GM23248 (cell line): ENCODE data around the gene PHF23. TPM values are rescaled to one million over a fixed set of nuclear protein-coding genes. Genes with fewer than 3 reads are reported as not detected.

ENCODE experiments used
- DNase-seq: peaks from one replicate; pipeline ENCODE4 v3.0.0-alpha.2; 2015
- H2AFZ ChIP-seq: fragments of 200-600 bp; sonication (generic); 2 replicates; pipeline ENCODE4 v1.6.1; 2016; ENCODE audit warnings: antibody characterized with exemption
- H3F3A ChIP-seq: fragments of 200-600 bp; sonication (generic); 2 replicates; pipeline ENCODE4 v1.6.1; 2016; ENCODE audit warnings: mild to moderate bottlenecking, antibody characterized with exemption, mixed run types; ENCODE audit not compliant: insufficient read depth
- H3K27ac ChIP-seq: fragments of 200-600 bp; sonication (generic); 2 replicates; pipeline ENCODE4 v1.5.1; 2016; ENCODE audit warnings: mild to moderate bottlenecking
- H3K27me3 ChIP-seq: fragments of 200-600 bp; sonication (generic); replicated peaks from 2 replicates; pipeline ENCODE4 v1.6.1; 2016; ENCODE audit warnings: mild to moderate bottlenecking; ENCODE audit not compliant: insufficient read depth
- H3K36me3 ChIP-seq: fragments of 200-600 bp; sonication (generic); 2 replicates; pipeline ENCODE4 v1.6.1; 2016; ENCODE audit warnings: low read depth, mild to moderate bottlenecking
- H3K4me1 ChIP-seq: fragments of 200-600 bp; sonication (generic); 2 replicates; pipeline ENCODE4 v1.6.1; 2016; ENCODE audit warnings: mild to moderate bottlenecking; ENCODE audit not compliant: insufficient read depth
- H3K4me2 ChIP-seq: fragments of 200-600 bp; sonication (generic); one replicate; pipeline ENCODE4 v1.6.1; 2016; ENCODE audit warnings: mild to moderate bottlenecking; ENCODE audit not compliant: unreplicated experiment
- H3K4me3 ChIP-seq: fragments of 200-600 bp; sonication (generic); 2 replicates; pipeline ENCODE4 v1.5.1; 2016; ENCODE audit warnings: mild to moderate bottlenecking
- H3K79me2 ChIP-seq: fragments of 200-600 bp; sonication (generic); 2 replicates; pipeline ENCODE4 v1.6.1; 2016; ENCODE audit warnings: mild to moderate bottlenecking; ENCODE audit not compliant: insufficient read depth
- H3K9ac ChIP-seq: fragments of 200-600 bp; sonication (generic); 2 replicates; pipeline ENCODE4 v1.6.1; 2016; ENCODE audit warnings: mild to moderate bottlenecking
- H3K9me2 ChIP-seq: fragments of 200-600 bp; sonication (generic); 2 replicates; pipeline ENCODE4 v1.6.1; 2016; ENCODE audit warnings: mixed run types, mild to moderate bottlenecking, moderate library complexity; ENCODE audit not compliant: insufficient read depth
- H3K9me3 ChIP-seq: fragments of 200-600 bp; sonication (generic); one replicate; pipeline ENCODE4 v1.6.1; 2017; ENCODE audit warnings: low read depth
- H4K20me1 ChIP-seq: fragments of 200-600 bp; sonication (generic); 2 replicates; pipeline ENCODE4 v1.6.0; 2016; ENCODE audit not compliant: insufficient read depth
- EZH2 ChIP-seq: fragments of 200-600 bp; sonication (generic); IDR thresholded peaks from 2 replicates; pipeline ENCODE4 v1.6.1; 2018; ENCODE audit warnings: antibody characterized with exemption, mild to moderate bottlenecking; ENCODE audit not compliant: insufficient read depth, poor library complexity, severe bottlenecking
- EZH2phosphoT487 ChIP-seq: fragments of 200-600 bp; sonication (generic); IDR thresholded peaks from 2 replicates; pipeline ENCODE4 v1.6.1; 2018; ENCODE audit warnings: antibody characterized with exemption, moderate library complexity, mild to moderate bottlenecking, low read depth; ENCODE audit not compliant: insufficient read depth
- WGBS, 2 experiments: methylation state at CpG; one replicate each; pipeline ENCODE4 v1.1.6; 2015 to 2017; ENCODE audit warnings: low lambda C conversion rate in 2 of 2, low coverage in 1 of 2; ENCODE audit errors: missing lambda C conversion rate in 2 of 2; 5-methylcytosine and 5-hydroxymethylcytosine counted together
- in situ Hi-C: fragments of 300-500 bp; cut with MboI; formaldehyde crosslinking; loops from 2 replicates; pipeline ENCODE4 v1.15.0; 2020
- polyA plus RNA-seq: library from polyadenylated mRNA; unstranded; fragments of >200 nt; fragmentation: Nextera tagmentation; extraction: Ambion mirVana; gene quantifications from 2 replicates; pipeline ENCODE4 v1.2.1, GENCODE V29; 2016
- total RNA-seq: library from RNA; depleted of rRNA; stranded (reverse); fragments of >200 nt; shearing (Covaris generic); gene quantifications from 2 replicates; pipeline ENCODE4 v1.2.3, GENCODE V29; 2014

PHF23 gene
- total and polyA plus RNA-seq, 2 experiments from 2014 or later = 32.0 to 45.6 TPM

DNA sequence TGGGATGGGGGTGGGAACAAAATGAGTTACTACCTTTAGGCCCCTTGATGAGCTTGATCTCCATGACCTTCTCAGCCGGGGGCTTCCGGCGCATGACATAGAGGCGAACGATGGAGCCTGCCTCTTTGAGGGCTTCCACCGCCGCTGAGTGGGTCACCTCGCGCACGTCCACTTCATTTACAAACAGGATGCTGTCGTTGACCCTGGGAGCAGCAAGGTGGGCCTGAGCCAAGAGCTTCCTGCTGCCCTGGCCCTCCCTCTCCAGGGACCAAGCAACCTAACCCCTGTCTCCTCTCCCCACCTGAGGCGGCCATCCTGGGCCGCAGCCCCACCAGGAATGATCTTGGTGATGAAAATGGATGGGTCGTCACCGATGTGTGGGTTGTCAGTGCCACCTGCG is 35.9 kb downstream of the PHF23 start:
- Histone ChIP-seq H3K27me3 (no peaks in the 10 kb centered on the region), H3K79me2 (peaks cover 39% of the 10 kb centered on the region), H4K20me1 (no peaks in the 10 kb centered on the region), H3F3A (peaks cover 3% of the 10 kb centered on the region; the same call in 1 of the 2 replicates), H3K9ac (no peak overlapping the region), H3K9me3 (no peaks in the 10 kb centered on the region), H2AFZ (no peak overlapping the region), H3K4me2 (no peak overlapping the region), H3K9me2 (no peaks in the 10 kb centered on the region), H3K36me3 (peaks cover 18% of the 10 kb centered on the region), H3K4me1 (peaks cover 15% of the 10 kb centered on the region), H3K27ac (no peak overlapping the region), H3K4me3 (no peak overlapping the region)
- WGBS, 2 experiments = 91 to 95% methylated on average over 13 to 16 of the region's 16 CpGs
- TF ChIP-seq EZH2phosphoT487 (no peak), EZH2 (no peak)
- in situ Hi-C loops = no loop called here
- DNase-seq = no peak

DNA sequence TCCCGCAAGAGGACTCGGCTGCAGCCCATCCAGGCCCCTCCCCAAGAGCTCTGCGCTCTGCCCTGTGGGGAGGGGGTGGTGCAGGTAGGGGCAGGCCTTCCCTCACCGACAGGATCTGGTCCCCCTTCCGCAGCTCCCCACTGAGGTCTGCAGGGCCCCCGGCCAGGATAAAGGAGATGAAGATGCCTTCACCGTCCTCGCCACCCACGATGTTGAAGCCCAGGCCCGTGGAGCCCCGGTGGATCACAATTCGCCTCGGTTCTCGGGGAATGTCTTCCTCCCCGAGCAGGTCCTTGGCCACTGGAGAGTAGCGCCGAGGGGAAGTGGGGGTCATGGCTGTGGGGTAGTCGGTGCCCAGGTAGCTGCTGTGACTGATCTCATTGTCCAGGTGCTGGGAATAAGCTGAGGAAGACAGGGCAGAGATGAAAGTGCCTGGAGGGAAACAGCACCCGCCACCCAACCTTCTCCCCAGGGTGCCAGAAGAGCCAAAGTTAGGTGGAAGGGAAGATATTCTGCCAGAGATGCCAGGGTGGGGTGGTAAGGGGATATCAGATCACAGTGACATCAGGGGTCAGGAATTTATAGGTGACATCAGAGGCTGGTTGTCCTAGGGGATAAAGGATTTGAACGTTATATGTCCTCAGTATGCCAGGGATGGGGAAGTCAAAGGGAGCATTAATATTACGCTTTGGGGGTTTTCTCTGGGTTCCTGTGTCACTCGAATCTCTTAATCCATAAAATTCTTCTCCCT is 42.4 kb downstream of the PHF23 start:
- Histone ChIP-seq H3K36me3 (peaks cover 15% of the 10 kb centered on the region), H3K4me2 (no peak overlapping the region), H3K27ac (no peak overlapping the region), H2AFZ (no peak overlapping the region), H4K20me1 (no peaks in the 10 kb centered on the region), H3K9me3 (no peaks in the 10 kb centered on the region), H3K27me3 (no peaks in the 10 kb centered on the region), H3K79me2 (no peaks in the 10 kb centered on the region), H3K4me3 (no peak overlapping the region), H3F3A (no peaks in the 10 kb centered on the region), H3K4me1 (no peaks in the 10 kb centered on the region), H3K9ac (no peak overlapping the region), H3K9me2 (no peaks in the 10 kb centered on the region)
- 91% methylated on average over 22 of the region's 22 CpGs for WGBS, 2 experiments
- no peak for TF ChIP-seq EZH2
- no peak for TF ChIP-seq EZH2phosphoT487
- DNase-seq = no peak
- in situ Hi-C loops = no loop called here

DNA sequence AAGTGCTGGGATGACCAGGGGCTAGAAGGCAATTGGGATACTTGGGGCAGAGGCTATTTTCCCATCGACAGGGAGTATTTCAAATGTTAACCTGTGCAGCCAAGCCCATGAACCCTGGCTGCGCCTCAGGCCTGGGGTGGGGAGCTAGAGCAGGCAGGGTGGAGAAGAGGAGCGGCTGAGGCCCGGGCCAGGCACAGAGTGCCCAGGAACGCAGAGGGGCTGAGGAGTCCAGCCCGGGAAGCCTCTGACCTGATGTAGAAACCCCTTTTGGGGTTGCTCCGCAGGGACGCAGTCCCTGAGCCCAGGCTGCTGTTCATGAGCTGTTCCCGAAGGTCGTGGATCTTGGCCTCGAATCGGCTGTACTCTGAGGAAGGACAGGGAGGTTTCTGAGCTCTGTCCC is 43.3 kb downstream of the PHF23 start:
- no peaks in the 10 kb centered on the region for H3K4me1 ChIP-seq
- no peak overlapping the region for H3K4me3 ChIP-seq
- H3K27me3 ChIP-seq = no peaks in the 10 kb centered on the region
- no peaks in the 10 kb centered on the region for H3K9me2 ChIP-seq
- no peaks in the 10 kb centered on the region for H3F3A ChIP-seq
- H4K20me1 ChIP-seq = no peaks in the 10 kb centered on the region
- in situ Hi-C loops = no loop called here
- 96 to 98% methylated on average over 12 of the region's 12 CpGs for WGBS, 2 experiments
- no peak overlapping the region for H3K9ac ChIP-seq
- TF ChIP-seq EZH2phosphoT487 = no peak
- TF ChIP-seq EZH2 = no peak
- no peaks in the 10 kb centered on the region for H3K79me2 ChIP-seq
- H3K27ac ChIP-seq = no peak overlapping the region
- peaks cover 8% of the 10 kb centered on the region; the same call in 1 of the 2 replicates for H3K36me3 ChIP-seq
- H3K4me2 ChIP-seq = no peak overlapping the region
- no peaks in the 10 kb centered on the region for H3K9me3 ChIP-seq
- no peak for DNase-seq
- H2AFZ ChIP-seq = no peak overlapping the region

DNA sequence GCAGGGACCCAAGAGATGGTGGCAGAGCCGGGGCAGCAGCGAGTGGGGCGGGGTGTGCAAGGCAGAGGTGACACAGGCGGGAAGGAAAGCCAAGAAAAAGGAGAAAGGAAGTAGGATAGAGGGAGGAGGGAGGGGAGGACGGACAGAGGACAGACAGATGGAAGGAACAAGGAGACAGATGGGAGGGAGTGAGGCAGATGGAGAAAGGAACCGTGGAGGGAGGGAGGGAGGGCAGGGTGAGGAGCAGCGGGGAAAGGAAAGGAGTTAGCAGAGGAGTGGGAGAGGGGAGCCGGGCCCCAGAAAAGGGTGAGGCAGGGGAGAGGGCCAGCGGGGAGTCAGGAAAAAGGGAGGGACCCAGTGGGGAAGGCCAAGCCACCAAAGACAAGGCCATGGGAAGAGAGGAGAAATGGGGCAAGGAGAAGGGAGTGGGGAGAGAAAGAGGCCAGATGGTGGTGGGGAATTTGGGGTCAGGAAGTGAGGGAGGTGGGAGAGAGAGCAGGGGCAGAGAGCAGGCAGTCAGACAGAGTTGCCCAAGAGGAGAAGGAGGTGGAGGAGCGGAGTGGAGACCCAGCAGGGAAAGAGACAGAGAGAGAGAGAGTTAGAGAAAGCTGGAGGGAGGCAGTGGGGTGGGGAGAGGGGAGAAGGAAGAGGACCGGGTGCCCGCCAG is 46.9 kb downstream of the PHF23 start:
- Histone ChIP-seq H3K9me2 (no peaks in the 10 kb centered on the region), H3K36me3 (peaks cover 8% of the 10 kb centered on the region; the same call in 1 of the 2 replicates), H3K9ac (no peak overlapping the region), H3K79me2 (no peaks in the 10 kb centered on the region), H3K4me3 (no peak overlapping the region), H4K20me1 (no peaks in the 10 kb centered on the region), H3K9me3 (no peaks in the 10 kb centered on the region), H2AFZ (no peak overlapping the region), H3K27ac (no peak overlapping the region), H3K4me2 (no peak overlapping the region), H3K4me1 (no peaks in the 10 kb centered on the region), H3K27me3 (no peaks in the 10 kb centered on the region), H3F3A (no peaks in the 10 kb centered on the region)
- no peak for DNase-seq
- TF ChIP-seq EZH2 = no peak
- TF ChIP-seq EZH2phosphoT487 = no peak
- 80 to 84% methylated on average over 5 to 12 of the region's 12 CpGs for WGBS, 2 experiments
- in situ Hi-C loops = no loop called here
